HepG2 (cell line): ENCODE data around the gene C10orf71. TPM values are rescaled to one million over a fixed set of nuclear protein-coding genes. Genes with fewer than 3 reads are reported as not detected.

Experiments
- ATAC-seq: fragments of 200-7000 bp; cut with Tn5 transposase; 3 replicates; pipeline ENCODE4 v1.9.1; 2020; ENCODE audit warnings: mild to moderate bottlenecking, moderate library complexity
- BruUV-seq: library from RNA; stranded (reverse); fragments of 400-500 nt; replicated peaks from 2 replicates; lab custom pipeline; 2021; lab: Mats Ljungman, UMichigan
- CTCF ChIA-PET: fragments of 300-600 bp; formaldehyde crosslinking; extraction: SDS; loops from one replicate; lab custom pipeline; 2021; ENCODE audit warnings: low total read pairs, inconsistent platforms, low intra/inter-chr PET ratio; lab: Yijun Ruan, JAX
- POLR2A ChIA-PET: fragments of 350-600 bp; sonication (Branson Sonifier 250); formaldehyde crosslinking; loops from one replicate; lab custom pipeline; 2020; ENCODE audit warnings: antibody characterized with exemption, inconsistent platforms; lab: Yijun Ruan, JAX
- DNase-seq: peaks from one replicate; pipeline ENCODE4 v3.0.0-alpha.2; 2015; ENCODE audit warnings: low spot score
- FAIRE-seq: peaks from 3 replicates; lab custom pipeline; 2011; peaks lifted over from hg19 to GRCh38; lab: Jason Lieb, UNC
- H2AFZ ChIP-seq: one replicate; pipeline ENCODE4 v1.6.1; 2011; ENCODE audit warnings: low read length, inconsistent platforms
- H3K27ac ChIP-seq: fragments of 300-600 bp; 3 replicates; pipeline ENCODE4 v1.8.0; 2011; ENCODE audit warnings: mixed run types, mild to moderate bottlenecking, mixed read lengths, low read length, inconsistent platforms; ENCODE audit not compliant: insufficient read depth; ENCODE audit errors: extremely low read length
- H3K27me3 ChIP-seq, 2 experiments: fragments of 200-600 bp in 1 of 2; 2 replicates in 1 of 2; 3 replicates in 1 of 2; pipeline versions ENCODE4 v1.6.0 to v1.8.0; 2011; ENCODE audit warnings: low read length in 2 of 2, mild to moderate bottlenecking in 2 of 2, moderate library complexity in 2 of 2, inconsistent platforms in 1 of 2; ENCODE audit not compliant: insufficient read depth in 2 of 2, control insufficient read depth in 1 of 2
- H3K36me3 ChIP-seq, 2 experiments: fragments of 200-600 bp in 1 of 2; replicated peaks in 1 of 2; 2 replicates in 1 of 2; 3 replicates in 1 of 2; pipeline versions ENCODE4 v1.5.1 to v1.8.0; 2011; ENCODE audit warnings: low read length in 2 of 2, inconsistent platforms in 1 of 2; ENCODE audit not compliant: insufficient read depth in 2 of 2, control insufficient read depth in 1 of 2
- H3K4me1 ChIP-seq: 2 replicates; pipeline ENCODE4 v1.5.1; 2012; ENCODE audit warnings: low read length, inconsistent platforms; ENCODE audit not compliant: insufficient read depth
- H3K4me2 ChIP-seq: 2 replicates; pipeline ENCODE4 v1.6.0; 2011; ENCODE audit warnings: low read depth, low read length, inconsistent platforms
- H3K4me3 ChIP-seq, 3 experiments: fragments of 200-600 bp in 1 of 3; sonication (generic), shearing (Covaris generic) in 1 of 3; replicated peaks in 1 of 3; 2 replicates each; pipeline ENCODE4 v1.5.1; 2011 to 2016; ENCODE audit warnings: low read length in 3 of 3, inconsistent platforms in 2 of 3, low read depth in 2 of 3, mild to moderate bottlenecking in 2 of 3, control low read depth in 1 of 3, mixed read lengths in 1 of 3; ENCODE audit not compliant: insufficient read depth in 1 of 3
- H3K79me2 ChIP-seq: one replicate; pipeline ENCODE4 v1.6.1; 2011; ENCODE audit warnings: low read length, inconsistent platforms; ENCODE audit not compliant: insufficient read depth
- H3K9ac ChIP-seq: 2 replicates; pipeline ENCODE4 v1.6.0; 2011; ENCODE audit warnings: mild to moderate bottlenecking, low read depth, low read length, inconsistent platforms; ENCODE audit not compliant: insufficient read depth
- H3K9me3 ChIP-seq: 2 replicates; pipeline ENCODE4 v1.5.1; 2012; ENCODE audit warnings: mild to moderate bottlenecking, low read length
- H4K20me1 ChIP-seq: 2 replicates; pipeline ENCODE4 v1.6.0; 2011; ENCODE audit warnings: inconsistent platforms, mild to moderate bottlenecking, low read length, moderate library complexity; ENCODE audit not compliant: insufficient read depth
- KDM1A ChIP-seq: IDR thresholded peaks from 2 replicates; pipeline ENCODE4 v1.6.1; 2016; ENCODE audit warnings: missing compliant biosample characterization
- MED8 ChIP-seq: sonication (generic); formaldehyde crosslinking; IDR thresholded peaks from 2 replicates; pipeline ENCODE4 v1.8.1; 2023; ENCODE audit warnings: mild to moderate bottlenecking, missing genetic modification reagents; ENCODE audit not compliant: insufficient replicate concordance
- SNRNP70 ChIP-seq: fragments of 200-400 bp; formaldehyde crosslinking; IDR thresholded peaks from 2 replicates; pipeline ENCODE4 v1.6.1; 2017; ENCODE audit warnings: mild to moderate bottlenecking, low read depth, low read length, moderate library complexity
- SRSF1 ChIP-seq: fragments of 200-400 bp; formaldehyde crosslinking; optimal IDR thresholded peaks from 2 replicates; pipeline ENCODE3; 2017; ENCODE audit warnings: mild to moderate bottlenecking, low read depth, low read length, moderate library complexity
- TARDBP ChIP-seq: sonication (generic); formaldehyde crosslinking; IDR thresholded peaks from 2 replicates; pipeline ENCODE4 v1.8.0; 2022; ENCODE audit warnings: mild to moderate bottlenecking, missing genetic modification reagents
- ZNF33B ChIP-seq: sonication (generic); formaldehyde crosslinking; IDR thresholded peaks from 2 replicates; pipeline ENCODE4 v1.5.1; 2020; ENCODE audit warnings: mild to moderate bottlenecking, missing genetic modification reagents
- ZNF431 ChIP-seq: sonication (generic); formaldehyde crosslinking; IDR thresholded peaks from 2 replicates; pipeline ENCODE4 v1.9.0; 2022; ENCODE audit warnings: missing genetic modification reagents, low read depth, mild to moderate bottlenecking, borderline replicate concordance
- ZNF747 ChIP-seq: sonication (generic); formaldehyde crosslinking; IDR thresholded peaks from 2 replicates; pipeline ENCODE4 v1.8.1; 2023; ENCODE audit warnings: missing genetic modification reagents, mild to moderate bottlenecking, borderline replicate concordance
- ZNF776 ChIP-seq: sonication (generic); formaldehyde crosslinking; IDR thresholded peaks from 2 replicates; pipeline ENCODE4 v1.4.0; 2020; ENCODE audit warnings: mild to moderate bottlenecking, missing genetic modification reagents
- ZNF777 ChIP-seq: sonication (generic); formaldehyde crosslinking; IDR thresholded peaks from 2 replicates; pipeline ENCODE4 v1.4.0; 2020; ENCODE audit warnings: missing genetic modification reagents
- WGBS: methylation state at CpG from one replicate; pipeline ENCODE4 v1.1.6; 2017; ENCODE audit warnings: low lambda C conversion rate; 5-methylcytosine and 5-hydroxymethylcytosine counted together
- in situ Hi-C: cut with HindIII; loops from 2 replicates; pipeline ENCODE4 v1.10.0; 2017; ENCODE audit warnings: low pct_unique_long_range_greater_than_20kb; ENCODE audit not compliant: extremely low pct_ligation_motif_present
- intact Hi-C: fragments of 100-400 bp; cut with micrococcal nuclease; formaldehyde crosslinking; loops from one replicate; pipeline ENCODE4 v1.10.0; 2022; ENCODE audit not compliant: unreplicated experiment
- polyA plus RNA-seq, 8 experiments: library from polyadenylated mRNA; depleted of rRNA in 3 of 8; stranded (reverse) in 7 of 8; unstranded in 1 of 8; fragments of >200 nt; fragmentation: Illumina TruSeq in 4 of 8; extraction: Trizol in 4 of 8; gene quantifications; 2 replicates each; pipeline versions ENCODE4 v1.2.1 to v1.2.3, GENCODE V29; 2011 to 2016; ENCODE audit warnings: low read depth in 4 of 8, missing spikeins in 1 of 8, mixed read lengths in 1 of 8; ENCODE audit not compliant: insufficient read depth in 1 of 8
- total RNA-seq, 5 experiments: library from RNA; depleted of rRNA; stranded (reverse); fragments of >200 nt; fragmentation: Illumina TruSeq; extraction: Trizol; gene quantifications; 2 replicates each; pipeline ENCODE4 v1.2.3, GENCODE V29; 2016; ENCODE audit warnings: low read depth in 1 of 5
- TF ChIP-seq, protein P1 (sequence below): sonication (generic); formaldehyde crosslinking; IDR thresholded peaks from 2 replicates; pipeline ENCODE4 v1.8.0; 2022; ENCODE audit warnings: mild to moderate bottlenecking, missing genetic modification reagents, moderate library complexity
- TF ChIP-seq, protein P2 (sequence below): sonication (generic); formaldehyde crosslinking; conservative IDR thresholded peaks from 2 replicates; pipeline ENCODE4 v1.4.0; 2020; ENCODE audit warnings: missing genetic modification reagents

The C10orf71 gene
- total and polyA plus RNA-seq, 2 of the 13 experiments (the other 11 are each of a cell fraction or from before 2014, with no cell fraction given) = not detected

DNA sequence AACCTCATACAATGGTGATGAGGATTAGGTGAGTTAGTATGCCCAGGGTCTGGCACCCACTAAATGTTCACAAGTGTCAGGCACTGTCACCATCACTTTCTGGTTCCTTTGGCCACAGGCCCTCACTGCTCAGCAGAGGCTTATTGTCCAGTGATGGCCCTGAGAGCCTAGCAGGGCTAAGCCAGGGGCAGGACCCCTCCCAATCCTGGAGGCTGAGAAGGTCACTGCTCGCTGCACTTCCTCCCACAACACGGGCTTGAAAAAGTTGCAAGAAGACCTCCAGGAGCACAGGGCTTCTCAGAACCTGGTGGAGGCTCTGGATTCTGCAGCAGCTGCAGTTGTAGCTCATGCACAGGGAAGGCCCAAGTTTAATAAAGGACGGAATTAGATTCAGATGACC is 48.9 kb downstream of the C10orf71 start:
- Histone ChIP-seq H3K27ac (no peak overlapping the region), H3K4me3 (no peak overlapping the region), H3K9ac (no peak overlapping the region), H3K9me3 (no peaks in the 10 kb centered on the region), H3K79me2 (no peaks in the 10 kb centered on the region), H2AFZ (no peak overlapping the region), H3K36me3 (no peaks in the 10 kb centered on the region), H3K4me1 (no peaks in the 10 kb centered on the region), H3K27me3 (no peaks in the 10 kb centered on the region), H4K20me1 (no peaks in the 10 kb centered on the region), H3K4me2 (no peak overlapping the region)
- ATAC-seq (no peak), FAIRE-seq (no peak), DNase-seq (no peak)
- TF ChIP-seq ZNF33B (CRISPR knock-in tag) (no peak), SNRNP70 (no peak), KDM1A (CRISPR knock-in tag) (no peak), ZNF747 (CRISPR knock-in tag) (no peak), TARDBP (CRISPR knock-in tag) (no peak), ZNF431 (CRISPR knock-in tag) (no peak), SRSF1 (no peak), ZNF776 (CRISPR knock-in tag) (no peak), ZNF777 (CRISPR knock-in tag) (no peak), MED8 (CRISPR knock-in tag) (no peak)
- TF ChIP-seq, protein P1, sequence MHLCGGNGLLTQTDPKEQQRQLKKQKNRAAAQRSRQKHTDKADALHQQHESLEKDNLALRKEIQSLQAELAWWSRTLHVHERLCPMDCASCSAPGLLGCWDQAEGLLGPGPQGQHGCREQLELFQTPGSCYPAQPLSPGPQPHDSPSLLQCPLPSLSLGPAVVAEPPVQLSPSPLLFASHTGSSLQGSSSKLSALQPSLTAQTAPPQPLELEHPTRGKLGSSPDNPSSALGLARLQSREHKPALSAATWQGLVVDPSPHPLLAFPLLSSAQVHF (CRISPR knock-in tag) = no peak
- TF ChIP-seq, protein P2, sequence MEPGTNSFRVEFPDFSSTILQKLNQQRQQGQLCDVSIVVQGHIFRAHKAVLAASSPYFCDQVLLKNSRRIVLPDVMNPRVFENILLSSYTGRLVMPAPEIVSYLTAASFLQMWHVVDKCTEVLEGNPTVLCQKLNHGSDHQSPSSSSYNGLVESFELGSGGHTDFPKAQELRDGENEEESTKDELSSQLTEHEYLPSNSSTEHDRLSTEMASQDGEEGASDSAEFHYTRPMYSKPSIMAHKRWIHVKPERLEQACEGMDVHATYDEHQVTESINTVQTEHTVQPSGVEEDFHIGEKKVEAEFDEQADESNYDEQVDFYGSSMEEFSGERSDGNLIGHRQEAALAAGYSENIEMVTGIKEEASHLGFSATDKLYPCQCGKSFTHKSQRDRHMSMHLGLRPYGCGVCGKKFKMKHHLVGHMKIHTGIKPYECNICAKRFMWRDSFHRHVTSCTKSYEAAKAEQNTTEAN = no peak
- ChIA-PET POLR2A (no interaction called here), CTCF (no interaction called here)
- intact Hi-C loops (no loop called here), in situ Hi-C loops (no loop called here)
- BruUV-seq = no TSS peak
- 0% methylated on average over 1 of the region's 3 CpGs for WGBS
